GM12875 (cell line): Measurements from ENCODE around the gene ME1.

Experiments used
- H3K4me3 ChIP-seq: one replicate; pipeline ENCODE4 v1.5.1; 2011; ENCODE audit warnings: low read depth, low read length, control low read depth
- TF ChIP-seq, protein P1 (sequence below): IDR thresholded peaks from 2 replicates; pipeline ENCODE4 v1.5.1; 2011; ENCODE audit warnings: low read depth, mild to moderate bottlenecking, control low read depth, inconsistent platforms, low read length, moderate library complexity, borderline replicate concordance; ENCODE audit not compliant: insufficient read depth

ME1 gene

GRCh38 chr6:83311231-83311630, 119.6 kb downstream of the ME1 start:
- TF ChIP-seq, protein P1, sequence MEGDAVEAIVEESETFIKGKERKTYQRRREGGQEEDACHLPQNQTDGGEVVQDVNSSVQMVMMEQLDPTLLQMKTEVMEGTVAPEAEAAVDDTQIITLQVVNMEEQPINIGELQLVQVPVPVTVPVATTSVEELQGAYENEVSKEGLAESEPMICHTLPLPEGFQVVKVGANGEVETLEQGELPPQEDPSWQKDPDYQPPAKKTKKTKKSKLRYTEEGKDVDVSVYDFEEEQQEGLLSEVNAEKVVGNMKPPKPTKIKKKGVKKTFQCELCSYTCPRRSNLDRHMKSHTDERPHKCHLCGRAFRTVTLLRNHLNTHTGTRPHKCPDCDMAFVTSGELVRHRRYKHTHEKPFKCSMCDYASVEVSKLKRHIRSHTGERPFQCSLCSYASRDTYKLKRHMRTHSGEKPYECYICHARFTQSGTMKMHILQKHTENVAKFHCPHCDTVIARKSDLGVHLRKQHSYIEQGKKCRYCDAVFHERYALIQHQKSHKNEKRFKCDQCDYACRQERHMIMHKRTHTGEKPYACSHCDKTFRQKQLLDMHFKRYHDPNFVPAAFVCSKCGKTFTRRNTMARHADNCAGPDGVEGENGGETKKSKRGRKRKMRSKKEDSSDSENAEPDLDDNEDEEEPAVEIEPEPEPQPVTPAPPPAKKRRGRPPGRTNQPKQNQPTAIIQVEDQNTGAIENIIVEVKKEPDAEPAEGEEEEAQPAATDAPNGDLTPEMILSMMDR = no peak
- no peak overlapping the region for H3K4me3 ChIP-seq

DNA sequence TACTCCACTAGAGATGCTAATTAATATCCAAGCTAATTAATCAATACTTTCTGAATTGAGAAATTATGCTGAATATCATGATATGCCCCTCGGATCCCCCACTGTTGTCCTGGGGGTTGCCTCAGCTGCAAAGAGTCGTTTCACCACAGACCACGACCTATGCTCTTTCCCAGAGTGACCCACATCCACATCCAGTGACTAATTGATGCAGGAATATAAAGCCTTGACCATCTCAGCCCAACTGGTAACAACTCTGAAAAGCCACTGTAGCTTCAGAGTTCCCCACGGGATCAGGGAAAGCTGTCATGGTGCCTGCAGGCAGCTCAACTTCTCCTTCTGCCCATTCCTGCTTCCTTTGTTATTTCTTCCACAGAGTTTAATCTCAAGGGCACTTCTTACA, 120.8 kb downstream of the ME1 start:
- H3K4me3 ChIP-seq = no peak overlapping the region
- TF ChIP-seq, protein P1 = no peak

GRCh38 chr6:83309344-83309743, 121.5 kb downstream of the ME1 start:
- TF ChIP-seq, protein P1 = no peak
- H3K4me3 ChIP-seq = no peak overlapping the region

- TF ChIP-seq, protein P1 = no peak
- H3K4me3 ChIP-seq = no peak overlapping the region
Observed at GRCh38 chr6:83308833-83309232, 122.0 kb downstream of the ME1 start.

GRCh38 chr6:83307849-83308248, 123.0 kb downstream of the ME1 start:
- TF ChIP-seq, protein P1 = no peak

GRCh38 chr6:83303426-83303825, 127.4 kb downstream of the ME1 start:
- H3K4me3 ChIP-seq = no peak overlapping the region

More at GRCh38 chr6:83307849-83308248, 123.0 kb downstream of the ME1 start:
- H3K4me3 ChIP-seq = no peak overlapping the region

DNA sequence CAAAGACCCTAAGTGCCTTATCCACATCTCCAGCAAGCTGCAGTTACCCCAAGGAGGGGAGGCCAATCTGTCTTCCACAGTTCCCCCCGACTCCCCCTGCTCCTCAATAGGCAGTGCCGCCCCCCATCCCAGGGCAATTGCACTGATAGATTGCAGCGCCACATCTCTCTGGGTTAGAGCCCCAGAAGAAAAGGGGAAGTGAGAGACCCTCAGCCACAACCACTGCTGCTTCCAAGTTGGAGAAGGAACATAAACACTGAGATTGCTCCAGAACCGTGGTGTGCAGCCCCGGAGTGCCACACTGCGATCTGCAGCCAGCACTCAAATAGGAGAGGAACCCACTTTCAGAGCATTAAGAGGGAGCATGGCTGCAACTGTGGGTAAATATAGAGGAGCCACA, 136.2 kb downstream of the ME1 start:
- TF ChIP-seq, protein P1 = no peak
- H3K4me3 ChIP-seq = no peak overlapping the region

More at GRCh38 chr6:83303426-83303825, 127.4 kb downstream of the ME1 start:
- TF ChIP-seq, protein P1 = no peak
